GM19023 (cell line): ENCODE measurements around the gene UBTD2.
A peak's percentile ranks its signal among the peaks of the same experiment; 100 is the strongest.
"Not testable (repeated sequence)": the region's sequence is repeated elsewhere in the genome, so short reads cannot be mapped to it uniquely, and the experiment has no call there.

Experiments
- ATAC-seq: cut with Tn5 transposase; IDR thresholded peaks from one replicate; pipeline ENCODE4 v1.9.1; 2021; ENCODE audit warnings: mild to moderate bottlenecking, moderate library complexity; ENCODE audit not compliant: unreplicated experiment

The UBTD2 gene

GRCh38 chr5:172252501-172252900, 31.1 kb downstream of the UBTD2 start:
- ATAC-seq, result no peak

GRCh38 chr5:172251419-172251818, 32.1 kb downstream of the UBTD2 start:
- ATAC-seq, result no peak

GRCh38 chr5:172248637-172249036, 34.9 kb downstream of the UBTD2 start:
- no peak for ATAC-seq

GRCh38 chr5:172245703-172246125, 37.9 kb downstream of the UBTD2 start:
- ATAC-seq, result no peak

- ATAC-seq, result no peak
Observed at GRCh38 chr5:172245046-172245445, 38.5 kb downstream of the UBTD2 start.

- ATAC-seq, result no peak
Observed at GRCh38 chr5:172243302-172243701, 40.3 kb downstream of the UBTD2 start.

- ATAC-seq, result no peak
Observed at GRCh38 chr5:172238334-172238733, 45.2 kb downstream of the UBTD2 start.

GRCh38 chr5:172235827-172236736, 47.5 kb downstream of the UBTD2 start:
- ATAC-seq, result no peak

GRCh38 chr5:172235132-172235780, 48.3 kb downstream of the UBTD2 start:
- ATAC-seq, result no peak

GRCh38 chr5:172234031-172234430, 49.5 kb downstream of the UBTD2 start:
- ATAC-seq, result no peak

- ATAC-seq, result no peak
Observed at GRCh38 chr5:172229904-172230303, 53.7 kb downstream of the UBTD2 start.

GRCh38 chr5:172224996-172225395, 58.6 kb downstream of the UBTD2 start:
- ATAC-seq, result no peak

- ATAC-seq, result peak; percentile 85
Observed at GRCh38 chr5:172223901-172224873, 59.4 kb downstream of the UBTD2 start.

GRCh38 chr5:172219296-172219695, 64.3 kb downstream of the UBTD2 start:
- no peak for ATAC-seq

- no peak for ATAC-seq
Observed at GRCh38 chr5:172216345-172216744, 67.2 kb downstream of the UBTD2 start.

GRCh38 chr5:172213126-172213525, 70.4 kb downstream of the UBTD2 start:
- no peak for ATAC-seq

GRCh38 chr5:172211676-172212075, 71.9 kb downstream of the UBTD2 start:
- ATAC-seq, result no peak

- ATAC-seq, result no peak
Observed at GRCh38 chr5:172209714-172210113, 73.8 kb downstream of the UBTD2 start.

- no peak for ATAC-seq
Observed at GRCh38 chr5:172207511-172207910, 76.1 kb downstream of the UBTD2 start.

GRCh38 chr5:172205984-172206383, 77.6 kb downstream of the UBTD2 start:
- ATAC-seq, result not testable (repeated sequence)

- ATAC-seq, result no peak
Observed at GRCh38 chr5:172200476-172200875, 83.1 kb downstream of the UBTD2 start.
